HCT116 (cell line): ENCODE results near the gene RPP21.
"Not testable (repeated sequence)": the region's sequence is repeated elsewhere in the genome, so short reads cannot be mapped to it uniquely, and the experiment has no call there.

Experiments used
- EGR1 ChIP-seq: IDR thresholded peaks from 2 replicates; pipeline ENCODE4 v1.6.1; 2012; ENCODE audit warnings: low read depth
- EZH2 ChIP-seq: fragments of 200-600 bp; sonication (generic); IDR thresholded peaks from 2 replicates; pipeline ENCODE4 v1.6.1; 2017; ENCODE audit warnings: antibody characterized with exemption, mixed run types
- EZH2phosphoT487 ChIP-seq: fragments of 200-600 bp; IDR thresholded peaks from 2 replicates; pipeline ENCODE4 v1.6.1; 2018; ENCODE audit warnings: antibody characterized with exemption, borderline replicate concordance
- POLR2A ChIP-seq: IDR thresholded peaks from 2 replicates; pipeline ENCODE4 v1.7.0; 2011; ENCODE audit warnings: borderline replicate concordance; ENCODE audit not compliant: insufficient read depth, insufficient read length; ENCODE audit errors: extremely low read depth
- TF ChIP-seq, protein P1 (sequence below): IDR thresholded peaks from 2 replicates; pipeline ENCODE4 v1.6.1; 2012

DNA sequence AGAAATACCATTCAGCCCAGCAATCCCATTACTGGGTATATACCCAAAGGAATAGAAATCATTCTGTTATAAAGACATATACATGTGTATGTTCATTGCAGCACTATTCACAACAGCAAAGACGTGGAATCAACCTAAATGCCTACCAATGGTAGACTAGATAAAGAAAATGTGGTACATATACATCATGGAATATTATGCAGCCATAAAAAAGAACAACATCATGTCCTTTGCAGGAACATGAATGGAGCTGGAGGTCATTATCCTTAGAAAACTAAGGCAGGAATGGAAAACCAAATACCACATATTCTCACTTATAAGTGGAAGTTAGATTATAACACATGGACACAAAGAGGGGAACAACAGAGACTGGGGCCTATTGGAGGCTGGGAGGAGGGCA, 24.3 kb downstream of the RPP21 start:
- TF ChIP-seq EZH2phosphoT487, EZH2, POLR2A, EGR1: not testable (repeated sequence)
- TF ChIP-seq, protein P1, sequence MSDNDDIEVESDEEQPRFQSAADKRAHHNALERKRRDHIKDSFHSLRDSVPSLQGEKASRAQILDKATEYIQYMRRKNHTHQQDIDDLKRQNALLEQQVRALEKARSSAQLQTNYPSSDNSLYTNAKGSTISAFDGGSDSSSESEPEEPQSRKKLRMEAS = not testable (repeated sequence)
